Measurements from ENCODE around the gene CCR4. TPM values are rescaled to one million over a fixed set of nuclear protein-coding genes. Genes with fewer than 3 reads are reported as not detected.

CCR4 gene
- total RNA-seq, 1 experiment from 2014 or later = not detected

DNA sequence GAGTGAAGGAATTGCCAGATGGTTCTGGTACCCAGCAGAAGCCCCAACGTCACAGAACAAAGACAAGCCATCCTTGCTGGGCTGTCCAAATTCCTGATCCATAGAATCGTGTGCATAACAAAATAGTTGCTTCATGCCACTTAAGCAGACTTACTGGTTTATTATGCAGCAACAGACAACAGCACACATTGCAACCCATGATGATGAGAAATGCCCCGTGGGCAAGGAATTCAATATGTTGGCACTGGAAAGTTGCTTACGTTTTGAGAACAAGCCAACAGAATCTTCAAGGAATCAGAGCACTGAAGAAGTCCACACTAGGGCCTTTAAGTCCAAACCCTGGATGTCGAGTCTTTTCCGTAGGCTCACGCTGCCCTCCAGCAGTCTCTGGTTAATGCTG, 40.3 kb downstream of the CCR4 start:
- RAD21 ChIA-PET (ENCODE audit: low non-redundant PET in 1 of 2, low total read pairs in 2 of 2, uncharacterized antibody in 2 of 2, unreplicated experiment in 2 of 2) = no interaction called here
- H3K4me3 ChIP-seq (replicated peaks in 1 of 2; ENCODE audit: low read depth in 1 of 2, low read length in 2 of 2) = no peak overlapping the region
- no peaks in the 10 kb centered on the region for H3K36me3 ChIP-seq (ENCODE audit: control insufficient read depth in 1 of 2, insufficient read depth in 2 of 2, low read length in 2 of 2)
- H2AFZ ChIP-seq (ENCODE audit: low read depth, low read length, poor library complexity, severe bottlenecking) = no peak overlapping the region
- H3K9me2 ChIP-seq (ENCODE audit: insufficient read depth) = no peaks in the 10 kb centered on the region
- BruUV-seq (replicated peaks) = no TSS peak
- CTCF ChIA-PET = no interaction called here
- ATAC-seq (no peak), DNase-seq (ENCODE audit: low read depth, low spot score) (no peak)
- TF ChIP-seq EGR1 (IDR thresholded peaks at IDR 0.05; ENCODE audit: low read depth) (no peak), POLR2AphosphoS5 (IDR thresholded peaks at IDR 0.05; ENCODE audit: low read depth, low read length) (no peak), CBX3 (IDR thresholded peaks at IDR 0.05; ENCODE audit: low read depth) (no peak), CEBPB (IDR thresholded peaks at IDR 0.05; ENCODE audit: low read depth) (no peak)
- TF ChIP-seq, protein P1, sequence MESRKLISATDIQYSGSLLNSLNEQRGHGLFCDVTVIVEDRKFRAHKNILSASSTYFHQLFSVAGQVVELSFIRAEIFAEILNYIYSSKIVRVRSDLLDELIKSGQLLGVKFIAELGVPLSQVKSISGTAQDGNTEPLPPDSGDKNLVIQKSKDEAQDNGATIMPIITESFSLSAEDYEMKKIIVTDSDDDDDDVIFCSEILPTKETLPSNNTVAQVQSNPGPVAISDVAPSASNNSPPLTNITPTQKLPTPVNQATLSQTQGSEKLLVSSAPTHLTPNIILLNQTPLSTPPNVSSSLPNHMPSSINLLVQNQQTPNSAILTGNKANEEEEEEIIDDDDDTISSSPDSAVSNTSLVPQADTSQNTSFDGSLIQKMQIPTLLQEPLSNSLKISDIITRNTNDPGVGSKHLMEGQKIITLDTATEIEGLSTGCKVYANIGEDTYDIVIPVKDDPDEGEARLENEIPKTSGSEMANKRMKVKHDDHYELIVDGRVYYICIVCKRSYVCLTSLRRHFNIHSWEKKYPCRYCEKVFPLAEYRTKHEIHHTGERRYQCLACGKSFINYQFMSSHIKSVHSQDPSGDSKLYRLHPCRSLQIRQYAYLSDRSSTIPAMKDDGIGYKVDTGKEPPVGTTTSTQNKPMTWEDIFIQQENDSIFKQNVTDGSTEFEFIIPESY (IDR thresholded peaks at IDR 0.05; ENCODE audit: extremely low read depth, insufficient replicate concordance, low read length) = no peak
- TF ChIP-seq, protein P2, sequence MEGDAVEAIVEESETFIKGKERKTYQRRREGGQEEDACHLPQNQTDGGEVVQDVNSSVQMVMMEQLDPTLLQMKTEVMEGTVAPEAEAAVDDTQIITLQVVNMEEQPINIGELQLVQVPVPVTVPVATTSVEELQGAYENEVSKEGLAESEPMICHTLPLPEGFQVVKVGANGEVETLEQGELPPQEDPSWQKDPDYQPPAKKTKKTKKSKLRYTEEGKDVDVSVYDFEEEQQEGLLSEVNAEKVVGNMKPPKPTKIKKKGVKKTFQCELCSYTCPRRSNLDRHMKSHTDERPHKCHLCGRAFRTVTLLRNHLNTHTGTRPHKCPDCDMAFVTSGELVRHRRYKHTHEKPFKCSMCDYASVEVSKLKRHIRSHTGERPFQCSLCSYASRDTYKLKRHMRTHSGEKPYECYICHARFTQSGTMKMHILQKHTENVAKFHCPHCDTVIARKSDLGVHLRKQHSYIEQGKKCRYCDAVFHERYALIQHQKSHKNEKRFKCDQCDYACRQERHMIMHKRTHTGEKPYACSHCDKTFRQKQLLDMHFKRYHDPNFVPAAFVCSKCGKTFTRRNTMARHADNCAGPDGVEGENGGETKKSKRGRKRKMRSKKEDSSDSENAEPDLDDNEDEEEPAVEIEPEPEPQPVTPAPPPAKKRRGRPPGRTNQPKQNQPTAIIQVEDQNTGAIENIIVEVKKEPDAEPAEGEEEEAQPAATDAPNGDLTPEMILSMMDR (IDR thresholded peaks at IDR 0.05 in 2 of 3, conservative IDR thresholded peaks at IDR 0.05 in 1 of 3; ENCODE audit: borderline replicate concordance in 1 of 3, insufficient read depth in 1 of 3, low read depth in 2 of 3, low read length in 2 of 3) = no peak
- no peaks in the 10 kb centered on the region for H3K9me3 ChIP-seq (ENCODE audit: control insufficient read depth in 1 of 2, insufficient read depth in 1 of 2, low read depth in 1 of 2, low read length in 2 of 2)
- intact Hi-C loops (cut with micrococcal nuclease) = no loop called here
- POLR2A ChIA-PET = no interaction called here
- H3K4me2 ChIP-seq (ENCODE audit: low read length) = no peak overlapping the region
- no peak overlapping the region for H3K27ac ChIP-seq (ENCODE audit: low read depth, low read length)
- H3K4me1 ChIP-seq (ENCODE audit: control insufficient read depth in 1 of 2, insufficient read depth in 2 of 2, low read length in 2 of 2) = no peaks in the 10 kb centered on the region
- H3K79me2 ChIP-seq (ENCODE audit: insufficient read depth, low read length) = no peaks in the 10 kb centered on the region
- no peaks in the 10 kb centered on the region for H3K27me3 ChIP-seq (ENCODE audit: insufficient read depth, low read length)
- no peak overlapping the region for H3K9ac ChIP-seq (ENCODE audit: low read length)
- H4K20me1 ChIP-seq (ENCODE audit: insufficient read depth) = no peaks in the 10 kb centered on the region

All from HCT116 (cell line).